Spleen (tissue), 11 donors: ENCODE measurements around the gene RTN3. TPM values are rescaled to one million over a fixed set of nuclear protein-coding genes. Genes with fewer than 3 reads are reported as not detected.

Experiments used
- DNase-seq: peaks from one replicate; pipeline ENCODE4 v3.0.0-alpha.2; 2020
- H3K27ac ChIP-seq, 8 donors: fragments of 200-600 bp; sonication (generic) in 7 of 8; 1 replicate in 4 of 8; 2 replicates in 4 of 8; pipeline versions ENCODE4 v1.5.0 to v1.8.0; 2016 to 2021; ENCODE audit warnings: inconsistent platforms in 4 of 8, mild to moderate bottlenecking in 4 of 8, moderate library complexity in 1 of 8
- H3K27me3 ChIP-seq, 7 donors: fragments of 200-600 bp; sonication (generic) in 6 of 7; replicated peaks in 1 of 7; 1 replicate in 4 of 7; 2 replicates in 3 of 7; pipeline versions ENCODE4 v1.5.0 to v1.8.0; 2016 to 2021; ENCODE audit warnings: inconsistent platforms in 3 of 7, mild to moderate bottlenecking in 1 of 7
- H3K36me3 ChIP-seq, 6 donors: fragments of 200-600 bp; sonication (generic) in 5 of 6; 1 replicate in 4 of 6; 2 replicates in 2 of 6; pipeline versions ENCODE4 v1.5.0 to v1.8.0; 2016 to 2021; ENCODE audit warnings: inconsistent platforms in 2 of 6
- H3K4me1 ChIP-seq, 6 donors: fragments of 200-600 bp; sonication (generic) in 5 of 6; 1 replicate in 3 of 6; 2 replicates in 3 of 6; pipeline versions ENCODE4 v1.5.0 to v1.8.0; 2016 to 2021; ENCODE audit warnings: inconsistent platforms in 3 of 6
- H3K4me3 ChIP-seq, 8 donors: fragments of 200-600 bp; sonication (generic) in 7 of 8; 1 replicate in 4 of 8; 2 replicates in 4 of 8; pipeline versions ENCODE4 v1.5.0 to v1.8.0; 2016 to 2021; ENCODE audit warnings: inconsistent platforms in 4 of 8, mild to moderate bottlenecking in 4 of 8, moderate library complexity in 2 of 8
- H3K9me3 ChIP-seq, 8 donors: fragments of 200-600 bp; sonication (generic) in 7 of 8; 1 replicate in 4 of 8; 2 replicates in 4 of 8; pipeline versions ENCODE4 v1.5.0 to v1.8.0; 2016 to 2021; ENCODE audit warnings: inconsistent platforms in 4 of 8
- POLR2A ChIP-seq, 3 donors: fragments of 450-650 bp; IDR thresholded peaks; one replicate each; pipeline ENCODE4 v1.5.1; 2017; ENCODE audit warnings: antibody characterized with exemption in 3 of 3, mild to moderate bottlenecking in 1 of 3
- POLR2AphosphoS5 ChIP-seq, 3 donors: sonication (generic); formaldehyde crosslinking; IDR thresholded peaks; one replicate each; pipeline ENCODE4 v1.5.1; 2017; ENCODE audit warnings: antibody characterized with exemption in 3 of 3
- WGBS, 5 donors: extraction: QIAGEN DNeasy Blood & Tissue Kit in 3 of 5; methylation state at CpG; one replicate each; pipeline versions ENCODE4 v1.1.5 to v1.1.7; 2013 to 2018; 5-methylcytosine and 5-hydroxymethylcytosine counted together
- intact Hi-C: fragments of 100-400 bp; cut with DNase I; formaldehyde crosslinking; loops from one replicate; pipeline ENCODE4 v1.15.0; 2023; ENCODE audit warnings: low total_unique reads
- polyA plus RNA-seq, 3 donors: library from polyadenylated mRNA; stranded (reverse); fragments of 200-250 nt; gene quantifications; one replicate each; pipeline ENCODE4 v1.2.1, GENCODE V29; 2013
- total RNA-seq, 7 donors: library from RNA; depleted of rRNA in 3 of 7; stranded (reverse); fragments of >200 nt in 3 of 7; fragmentation: NEBNext Ultra II Directional in 4 of 7; extraction: Animal tissue kit (Norgen Biotek cat#: 25700) in 4 of 7; gene quantifications; one replicate each; pipeline versions ENCODE4 v1.1.0 to v1.2.1, GENCODE V29; 2016 to 2021
- TF ChIP-seq, protein P1 (sequence below), 11 experiments: fragments of 200-600 bp in 7 of 11; fragments of 450-650 bp in 4 of 11; sonication (generic) in 4 of 11; IDR thresholded peaks in 8 of 11; conservative IDR thresholded peaks in 3 of 11; 1 replicate in 7 of 11; 2 replicates in 4 of 11; pipeline versions ENCODE4 v1.4.0 to v1.8.0; 2016 to 2021; ENCODE audit warnings: antibody characterized with exemption in 11 of 11, inconsistent platforms in 4 of 11, mild to moderate bottlenecking in 1 of 11
- donor health status: healthy with polysubstance abuse.
- donor health status: DM: no; HTN: no; CAD: no; lungs with moderate emphysema.
- donor health status: DM: no; HTN: no; CAD: no.
- donor health status: Bipolar disorder and iron deficiency.
- donor health status: healthy.
- donor health status: DM: no; HTN: no; CAD: no.
- donor health status: DM: yes; HTN: yes; CAD: no.

The RTN3 gene
- total and polyA plus RNA-seq, 10 donors: 17.6 to 166 (median 76.2) TPM

DNA sequence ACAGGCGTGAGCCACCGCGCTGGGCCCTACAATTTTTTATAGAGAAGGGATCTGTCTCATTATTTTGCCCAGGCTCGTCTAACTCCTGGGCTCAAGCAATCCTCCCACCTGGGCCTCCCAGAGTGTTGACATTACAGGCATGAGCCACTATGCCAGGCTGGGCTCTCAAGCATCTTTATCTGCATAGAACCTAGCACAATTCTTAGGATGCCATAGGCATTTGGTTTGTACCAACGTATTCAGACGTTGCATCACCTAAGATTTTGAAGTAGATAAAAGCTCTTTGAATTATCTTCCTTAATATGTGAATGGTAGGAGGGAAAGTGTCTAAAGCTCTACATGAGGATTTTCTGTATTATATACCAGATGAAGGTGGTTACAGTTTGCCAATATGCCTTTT is 30.5 kb downstream of the RTN3 start:
- Histone ChIP-seq H3K4me1 (peaks cover 0 to 25% (median 18%) of the 10 kb centered on the region in 6 donors), H3K9me3 (no peaks in the 10 kb centered on the region), H3K27me3 (no peaks in the 10 kb centered on the region), H3K4me3 (no peak overlapping the region), H3K27ac (no peak overlapping the region), H3K36me3 (peaks cover 0 to 10% (median 0%) of the 10 kb centered on the region in 6 donors)
- intact Hi-C loops: no loop called here
- DNase-seq: no peak
- no peak for TF ChIP-seq POLR2A (IDR thresholded peaks at IDR 0.05)
- WGBS, 5 donors: 83 to 92% (median 90%) methylated on average over 6 of the region's 6 CpGs

DNA sequence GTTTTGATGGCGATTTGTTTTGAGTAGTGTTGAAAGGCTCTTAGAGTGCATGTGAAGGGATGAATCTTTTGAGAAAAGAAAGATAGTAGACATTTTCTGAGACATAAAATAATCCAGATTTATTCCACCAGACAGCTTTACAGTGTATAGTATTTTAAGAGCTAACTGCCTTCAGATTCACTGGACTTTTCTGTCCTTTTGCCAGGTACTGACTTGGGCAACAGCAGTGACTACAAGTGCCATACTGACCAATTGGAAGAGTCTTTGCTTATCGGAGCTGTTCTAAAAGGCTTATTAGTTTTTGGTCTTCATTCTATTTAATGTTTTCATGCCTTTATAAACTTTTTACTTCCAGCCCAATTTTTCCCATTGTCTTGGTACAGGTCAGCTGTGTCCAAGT is 32.5 kb downstream of the RTN3 start:
- intact Hi-C loops: no loop called here
- no peaks in the 10 kb centered on the region for H3K27me3 ChIP-seq
- TF ChIP-seq POLR2AphosphoS5 (IDR thresholded peaks at IDR 0.05): no peak
- TF ChIP-seq, protein P1, sequence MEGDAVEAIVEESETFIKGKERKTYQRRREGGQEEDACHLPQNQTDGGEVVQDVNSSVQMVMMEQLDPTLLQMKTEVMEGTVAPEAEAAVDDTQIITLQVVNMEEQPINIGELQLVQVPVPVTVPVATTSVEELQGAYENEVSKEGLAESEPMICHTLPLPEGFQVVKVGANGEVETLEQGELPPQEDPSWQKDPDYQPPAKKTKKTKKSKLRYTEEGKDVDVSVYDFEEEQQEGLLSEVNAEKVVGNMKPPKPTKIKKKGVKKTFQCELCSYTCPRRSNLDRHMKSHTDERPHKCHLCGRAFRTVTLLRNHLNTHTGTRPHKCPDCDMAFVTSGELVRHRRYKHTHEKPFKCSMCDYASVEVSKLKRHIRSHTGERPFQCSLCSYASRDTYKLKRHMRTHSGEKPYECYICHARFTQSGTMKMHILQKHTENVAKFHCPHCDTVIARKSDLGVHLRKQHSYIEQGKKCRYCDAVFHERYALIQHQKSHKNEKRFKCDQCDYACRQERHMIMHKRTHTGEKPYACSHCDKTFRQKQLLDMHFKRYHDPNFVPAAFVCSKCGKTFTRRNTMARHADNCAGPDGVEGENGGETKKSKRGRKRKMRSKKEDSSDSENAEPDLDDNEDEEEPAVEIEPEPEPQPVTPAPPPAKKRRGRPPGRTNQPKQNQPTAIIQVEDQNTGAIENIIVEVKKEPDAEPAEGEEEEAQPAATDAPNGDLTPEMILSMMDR (IDR thresholded peaks at IDR 0.05 in 8 of 11, conservative IDR thresholded peaks at IDR 0.05 in 3 of 11): no peak
- no peak for TF ChIP-seq POLR2A (IDR thresholded peaks at IDR 0.05)
- H3K27ac ChIP-seq: no peak overlapping the region
- DNase-seq: no peak
- peaks cover 0 to 12% (median 0%) of the 10 kb centered on the region in 6 donors for H3K36me3 ChIP-seq
- WGBS, 5 donors: 91 to 97% (median 93%) methylated on average over 2 of the region's 2 CpGs
- H3K9me3 ChIP-seq: no peaks in the 10 kb centered on the region
- H3K4me1 ChIP-seq: peaks cover 0 to 14% (median 9%) of the 10 kb centered on the region in 6 donors
- H3K4me3 ChIP-seq: no peak overlapping the region

DNA sequence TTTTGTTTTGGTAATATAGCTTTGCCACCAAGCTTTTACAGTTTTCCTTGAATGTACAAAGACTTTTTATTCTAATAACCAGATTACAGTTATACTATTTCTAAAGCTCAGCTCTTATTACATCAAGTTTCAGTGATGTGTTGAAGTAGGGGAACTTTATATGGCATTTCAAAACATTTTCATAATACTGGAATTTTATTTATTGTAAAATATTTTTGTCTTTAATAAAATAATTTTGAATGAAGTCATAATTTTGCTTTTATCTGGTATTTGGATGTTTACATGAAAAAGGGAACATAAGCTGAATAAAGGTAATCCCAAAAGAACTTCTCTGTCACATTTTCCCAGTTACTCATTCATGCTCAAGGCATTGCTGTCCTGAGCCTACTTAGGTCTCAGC is 34.7 kb downstream of the RTN3 start:
- H3K4me1 ChIP-seq: no peaks in the 10 kb centered on the region
- H3K27me3 ChIP-seq: no peaks in the 10 kb centered on the region
- H3K9me3 ChIP-seq: no peaks in the 10 kb centered on the region
- H3K27ac ChIP-seq: no peak overlapping the region
- H3K36me3 ChIP-seq: peaks cover 0 to 25% (median 0%) of the 10 kb centered on the region in 6 donors
- no peak overlapping the region for H3K4me3 ChIP-seq
- intact Hi-C loops: no loop called here
- no peak for TF ChIP-seq POLR2AphosphoS5 (IDR thresholded peaks at IDR 0.05)
- TF ChIP-seq POLR2A (IDR thresholded peaks at IDR 0.05): no peak
- TF ChIP-seq, protein P1 (IDR thresholded peaks at IDR 0.05 in 8 of 11, conservative IDR thresholded peaks at IDR 0.05 in 3 of 11): no peak
- DNase-seq: no peak

DNA sequence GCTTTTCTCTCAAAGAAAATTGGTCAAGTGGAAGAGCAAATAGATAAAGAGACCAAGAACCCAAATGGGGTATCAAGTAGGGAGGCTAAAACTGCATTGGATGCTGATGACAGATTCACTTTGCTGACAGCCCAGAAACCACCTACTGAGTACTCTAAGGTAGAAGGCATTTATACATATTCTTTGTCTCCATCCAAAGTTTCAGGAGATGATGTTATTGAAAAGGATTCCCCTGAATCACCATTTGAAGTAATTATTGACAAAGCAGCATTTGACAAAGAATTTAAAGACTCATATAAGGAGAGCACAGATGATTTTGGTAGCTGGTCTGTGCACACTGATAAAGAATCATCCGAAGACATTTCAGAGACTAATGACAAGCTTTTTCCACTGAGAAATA is 37.7 kb downstream of the RTN3 start:
- DNase-seq: no peak
- WGBS, 5 donors: 77 to 91% (median 83%) methylated on average over 1 of the region's 1 CpG

More for the DNA sequence above, 37.7 kb downstream of the RTN3 start:
- no peak overlapping the region for H3K27ac ChIP-seq
- no peak overlapping the region for H3K4me3 ChIP-seq
- peaks cover 0 to 3% (median 0%) of the 10 kb centered on the region in 6 donors for H3K4me1 ChIP-seq
- H3K36me3 ChIP-seq: peaks cover 0 to 25% (median 0%) of the 10 kb centered on the region in 6 donors
- H3K9me3 ChIP-seq: no peaks in the 10 kb centered on the region
- no peak for TF ChIP-seq POLR2A (IDR thresholded peaks at IDR 0.05)
- no peak for TF ChIP-seq POLR2AphosphoS5 (IDR thresholded peaks at IDR 0.05)
- TF ChIP-seq, protein P1 (IDR thresholded peaks at IDR 0.05 in 8 of 11, conservative IDR thresholded peaks at IDR 0.05 in 3 of 11): no peak
- H3K27me3 ChIP-seq: no peaks in the 10 kb centered on the region
- intact Hi-C loops: no loop called here
